ENCODE data around the gene COL5A1. TPM values are rescaled to one million over a fixed set of nuclear protein-coding genes. Genes with fewer than 3 reads are reported as not detected.
A peak's percentile ranks its signal among the peaks of the same experiment; 100 is the strongest.

Gene COL5A1
- total RNA-seq, 6 donors from 2014 or later: 7.5 to 75.4 (median 27.4) TPM

- DNase-seq (peak in 1 of 2 donors; percentile 12), ATAC-seq (ENCODE audit: low FRiP score in 2 of 2) (no peak)
- H3K4me3 ChIP-seq: no peak overlapping the region
- no peak overlapping the region for H3K27ac ChIP-seq
- no peaks in the 10 kb centered on the region for H3K9me3 ChIP-seq
- no peak for TF ChIP-seq POLR2A (IDR thresholded peaks at IDR 0.05)
- no peak for TF ChIP-seq CTCF (IDR thresholded peaks at IDR 0.05)
- no peak for TF ChIP-seq EP300 (IDR thresholded peaks at IDR 0.05)
- no peak for TF ChIP-seq POLR2AphosphoS5 (IDR thresholded peaks at IDR 0.05)
- WGBS, 2 donors: 88 to 92% methylated on average over 7 to 15 of the region's 15 CpGs
- no peaks in the 10 kb centered on the region for H3K36me3 ChIP-seq
- H3K4me1 ChIP-seq: peaks cover 0 to 8% (median 0%) of the 10 kb centered on the region in 4 donors
- no peaks in the 10 kb centered on the region for H3K27me3 ChIP-seq
These were observed 47.3 kb upstream of the COL5A1 start for GRCh38 chr9:134594078-134594941.

- ATAC-seq (ENCODE audit: low FRiP score in 2 of 2) (no peak), DNase-seq (no peak)
- H3K4me1 ChIP-seq: peaks cover 0 to 8% (median 0%) of the 10 kb centered on the region in 4 donors
- no peak overlapping the region for H3K4me3 ChIP-seq
- no peak overlapping the region for H3K27ac ChIP-seq
- no peaks in the 10 kb centered on the region for H3K36me3 ChIP-seq
- no peaks in the 10 kb centered on the region for H3K27me3 ChIP-seq
- no peaks in the 10 kb centered on the region for H3K9me3 ChIP-seq
- 97 to 98% methylated on average over 6 to 9 of the region's 9 CpGs for WGBS, 2 donors
- TF ChIP-seq EP300 (IDR thresholded peaks at IDR 0.05) (no peak), CTCF (IDR thresholded peaks at IDR 0.05) (no peak), POLR2A (IDR thresholded peaks at IDR 0.05) (no peak), POLR2AphosphoS5 (IDR thresholded peaks at IDR 0.05) (no peak)
These were observed 46.6 kb upstream of the COL5A1 start for GRCh38 chr9:134595014-134595413.

- H3K4me3 ChIP-seq: no peak overlapping the region
- WGBS, 2 donors: 92 to 95% methylated on average over 16 to 25 of the region's 25 CpGs
- ATAC-seq (ENCODE audit: low FRiP score in 2 of 2) (no peak), DNase-seq (peak in 1 of 2 donors; percentile 64)
- no peaks in the 10 kb centered on the region for H3K36me3 ChIP-seq
- no peak overlapping the region for H3K27ac ChIP-seq
- H3K27me3 ChIP-seq: no peaks in the 10 kb centered on the region
- no peaks in the 10 kb centered on the region for H3K9me3 ChIP-seq
- TF ChIP-seq CTCF (IDR thresholded peaks at IDR 0.05) (no peak), POLR2A (IDR thresholded peaks at IDR 0.05) (no peak), EP300 (IDR thresholded peaks at IDR 0.05) (no peak), POLR2AphosphoS5 (IDR thresholded peaks at IDR 0.05) (no peak)
- H3K4me1 ChIP-seq: no peaks in the 10 kb centered on the region
These were observed 44.3 kb upstream of the COL5A1 start for GRCh38 chr9:134597041-134597913.

GRCh38 chr9:134597957-134598883, 43.4 kb upstream of the COL5A1 start:
- no peaks in the 10 kb centered on the region for H3K36me3 ChIP-seq
- DNase-seq (peak in 1 of 2 donors; percentile 64), ATAC-seq (ENCODE audit: low FRiP score in 2 of 2) (no peak)
- no peak overlapping the region for H3K4me3 ChIP-seq
- H3K27me3 ChIP-seq: no peaks in the 10 kb centered on the region
- no peaks in the 10 kb centered on the region for H3K9me3 ChIP-seq
- 60 to 63% methylated on average over 22 to 25 of the region's 27 CpGs for WGBS, 2 donors
- no peak overlapping the region for H3K27ac ChIP-seq
- TF ChIP-seq POLR2A (IDR thresholded peaks at IDR 0.05) (no peak), POLR2AphosphoS5 (IDR thresholded peaks at IDR 0.05) (no peak), EP300 (IDR thresholded peaks at IDR 0.05) (no peak)
- H3K4me1 ChIP-seq: no peaks in the 10 kb centered on the region

Data from upper lobe of left lung (tissue), 6 donors.